Measurements from ENCODE around the gene SLC10A4.
A peak's percentile ranks its signal among the peaks of the same experiment; 100 is the strongest.

The SLC10A4 gene

DNA sequence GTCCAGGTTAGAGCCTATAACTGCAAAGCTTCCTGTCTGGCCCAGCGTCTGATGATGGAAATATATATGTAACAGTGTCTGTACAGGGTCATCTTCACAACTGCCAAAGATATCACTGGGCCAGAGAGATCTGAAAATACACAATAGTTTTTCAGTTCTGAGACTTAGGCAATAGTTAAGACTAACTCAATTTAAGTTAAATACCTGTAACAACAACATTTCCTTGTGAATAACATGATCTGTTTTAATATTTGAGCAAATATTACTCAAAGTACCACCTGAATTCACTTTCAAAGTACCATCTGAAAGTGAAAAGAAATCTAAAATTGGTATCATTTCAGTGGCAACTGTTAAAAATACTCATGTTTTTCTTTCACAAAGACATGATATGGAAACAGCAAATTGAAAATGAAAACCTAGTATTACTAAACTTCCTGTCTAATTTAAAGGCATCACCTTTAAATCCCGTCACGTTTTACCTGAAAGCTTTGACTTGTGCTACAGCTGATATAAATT, 16.5 kb downstream of the SLC10A4 start:
- Mint-ChIP-seq H3K36me3 (peaks cover 7% of the 10 kb centered on the region), H3K9me3 (ENCODE audit: low read depth) (no peaks in the 10 kb centered on the region), H3K4me3 (no peak overlapping the region), H3K27ac (peak overlapping the region; percentile 73), H3K27me3 (no peaks in the 10 kb centered on the region), H3K4me1 (ENCODE audit: low read depth) (peaks cover 13% of the 10 kb centered on the region)

GRCh38 chr4:48503233-48504025, 20.3 kb downstream of the SLC10A4 start:
- H3K4me1 Mint-ChIP-seq (ENCODE audit: low read depth), result peaks cover 13% of the 10 kb centered on the region
- H3K27me3 Mint-ChIP-seq, result no peaks in the 10 kb centered on the region
- H3K36me3 Mint-ChIP-seq, result peaks cover 9% of the 10 kb centered on the region
- no peaks in the 10 kb centered on the region for H3K9me3 Mint-ChIP-seq (ENCODE audit: low read depth)
- H3K27ac Mint-ChIP-seq, result no peak overlapping the region
- H3K4me3 Mint-ChIP-seq, result no peak overlapping the region

GRCh38 chr4:48504026-48504330, 20.8 kb downstream of the SLC10A4 start:
- no peaks in the 10 kb centered on the region for H3K27me3 Mint-ChIP-seq
- H3K9me3 Mint-ChIP-seq (ENCODE audit: low read depth), result no peaks in the 10 kb centered on the region
- no peak overlapping the region for H3K4me3 Mint-ChIP-seq
- H3K36me3 Mint-ChIP-seq, result peaks cover 10% of the 10 kb centered on the region
- H3K4me1 Mint-ChIP-seq (ENCODE audit: low read depth), result peaks cover 12% of the 10 kb centered on the region
- H3K27ac Mint-ChIP-seq, result no peak overlapping the region

DNA sequence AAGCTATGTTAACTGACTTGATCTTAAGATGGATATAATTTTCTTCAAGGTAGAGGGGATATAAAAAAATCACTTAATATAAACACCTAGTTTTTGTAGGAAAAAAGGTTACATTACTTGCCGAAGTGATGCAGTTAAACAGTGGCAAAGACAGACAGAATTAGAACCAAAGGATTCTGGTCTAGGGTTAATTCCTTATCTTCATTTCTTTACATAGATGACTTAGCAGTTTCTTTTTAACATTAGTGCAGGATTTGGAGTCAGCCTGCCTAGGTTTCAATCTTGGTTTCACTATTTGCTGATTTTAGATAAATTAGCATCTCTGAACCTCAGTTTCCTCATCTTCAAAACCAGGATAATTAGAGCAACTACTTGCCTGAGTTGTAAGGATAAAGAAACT, 21.2 kb downstream of the SLC10A4 start:
- H3K4me3 Mint-ChIP-seq, result no peak overlapping the region
- no peaks in the 10 kb centered on the region for H3K9me3 Mint-ChIP-seq (ENCODE audit: low read depth)
- no peaks in the 10 kb centered on the region for H3K27me3 Mint-ChIP-seq
- H3K4me1 Mint-ChIP-seq (ENCODE audit: low read depth), result peaks cover 8% of the 10 kb centered on the region
- peaks cover 9% of the 10 kb centered on the region for H3K36me3 Mint-ChIP-seq
- H3K27ac Mint-ChIP-seq, result no peak overlapping the region

DNA sequence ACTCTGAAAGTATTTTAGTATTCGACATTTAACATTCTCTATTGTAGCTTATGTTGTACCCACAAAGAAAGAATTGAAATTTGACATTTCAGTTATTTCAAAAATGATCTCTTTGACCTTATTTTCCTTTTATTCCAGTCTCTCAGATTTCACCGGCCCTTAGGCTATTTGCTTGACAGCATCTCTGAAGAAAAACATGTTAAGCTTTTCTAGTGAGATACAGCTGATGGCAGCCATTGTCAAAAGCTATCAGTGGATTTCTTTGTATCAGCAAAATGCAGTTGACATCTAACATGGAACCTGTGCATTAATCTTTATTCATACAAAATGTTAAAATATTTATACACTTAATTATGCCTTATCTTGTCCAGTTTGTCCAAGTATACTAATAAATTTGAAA, 23.6 kb downstream of the SLC10A4 start:
- H3K4me3 Mint-ChIP-seq, result no peak overlapping the region
- no peaks in the 10 kb centered on the region for H3K27me3 Mint-ChIP-seq
- H3K4me1 Mint-ChIP-seq (ENCODE audit: low read depth), result peaks cover 2% of the 10 kb centered on the region
- no peak overlapping the region for H3K27ac Mint-ChIP-seq
- H3K9me3 Mint-ChIP-seq (ENCODE audit: low read depth), result no peaks in the 10 kb centered on the region
- H3K36me3 Mint-ChIP-seq, result peaks cover 9% of the 10 kb centered on the region

GRCh38 chr4:48509543-48509942, 26.4 kb downstream of the SLC10A4 start:
- H3K36me3 Mint-ChIP-seq, result peaks cover 17% of the 10 kb centered on the region
- no peak overlapping the region for H3K4me3 Mint-ChIP-seq
- no peaks in the 10 kb centered on the region for H3K9me3 Mint-ChIP-seq (ENCODE audit: low read depth)
- H3K27me3 Mint-ChIP-seq, result no peaks in the 10 kb centered on the region
- no peak overlapping the region for H3K27ac Mint-ChIP-seq
- H3K4me1 Mint-ChIP-seq (ENCODE audit: low read depth), result no peaks in the 10 kb centered on the region

DNA sequence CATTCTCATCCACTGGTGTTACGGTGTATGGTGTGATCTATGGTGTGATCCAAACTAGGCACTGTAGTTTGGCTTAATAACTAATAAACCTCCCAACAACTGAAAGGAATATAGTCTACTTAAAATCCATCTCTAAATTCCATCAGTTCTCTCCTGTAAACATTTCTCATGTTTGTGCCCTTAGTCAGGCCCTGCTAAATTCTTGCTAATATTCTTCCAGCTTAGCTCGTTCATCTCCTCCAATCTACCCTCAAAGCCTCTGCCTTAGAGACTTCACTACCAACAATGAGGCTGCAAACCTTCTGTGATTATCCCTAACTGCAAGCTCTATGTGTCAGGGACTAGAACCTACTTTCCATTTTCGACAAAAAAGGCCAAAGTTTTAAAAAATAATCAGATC, 35.0 kb downstream of the SLC10A4 start:
- Mint-ChIP-seq H3K9me3 (ENCODE audit: low read depth) (no peaks in the 10 kb centered on the region), H3K4me1 (ENCODE audit: low read depth) (peaks cover 2% of the 10 kb centered on the region), H3K4me3 (no peak overlapping the region), H3K27ac (no peak overlapping the region), H3K36me3 (peaks cover 21% of the 10 kb centered on the region), H3K27me3 (no peaks in the 10 kb centered on the region)

- Mint-ChIP-seq H3K4me3 (no peak overlapping the region), H3K4me1 (ENCODE audit: low read depth) (no peaks in the 10 kb centered on the region), H3K27me3 (no peaks in the 10 kb centered on the region), H3K36me3 (peaks cover 24% of the 10 kb centered on the region), H3K9me3 (ENCODE audit: low read depth) (no peaks in the 10 kb centered on the region), H3K27ac (no peak overlapping the region)
Observed at GRCh38 chr4:48526406-48526805, 43.3 kb downstream of the SLC10A4 start.

DNA sequence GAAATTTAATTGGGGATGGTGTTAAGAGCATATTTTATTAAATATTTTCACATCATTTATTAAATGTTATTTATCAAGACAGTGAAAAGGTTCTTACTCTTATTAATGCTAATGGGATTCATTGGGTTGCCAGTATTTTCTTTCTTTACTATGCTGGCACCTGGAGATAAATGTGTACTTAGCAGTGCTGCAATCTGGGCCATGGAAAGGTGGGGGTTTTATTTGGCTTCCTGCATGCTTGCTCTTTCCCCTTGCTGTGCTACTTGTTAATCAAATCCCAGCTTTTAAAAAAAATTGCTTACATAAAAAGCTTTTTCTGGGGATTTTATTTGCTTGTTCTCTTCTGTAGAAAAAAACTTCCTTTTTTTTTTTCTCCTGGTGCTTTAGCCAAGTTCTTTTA, 55.2 kb downstream of the SLC10A4 start:
- Mint-ChIP-seq H3K4me3 (no peak overlapping the region), H3K9me3 (ENCODE audit: low read depth) (no peaks in the 10 kb centered on the region), H3K4me1 (ENCODE audit: low read depth) (no peaks in the 10 kb centered on the region), H3K27ac (no peak overlapping the region), H3K27me3 (no peaks in the 10 kb centered on the region), H3K36me3 (peaks cover 14% of the 10 kb centered on the region)

Measured in activated naive CD8-positive, alpha-beta T cell (primary cell).